Activated CD4-positive, alpha-beta T cell treated with anti-CD3 and anti-CD28 coated beads, Interleukin-2, amount 50 U/mL, for 48 hours (primary cell): ENCODE results near the gene SLC40A1.

Experiments used
- DNase-seq, 2 experiments: peaks; one replicate each; pipeline ENCODE4 v3.0.0-alpha.2; 2020

SLC40A1 gene

DNA sequence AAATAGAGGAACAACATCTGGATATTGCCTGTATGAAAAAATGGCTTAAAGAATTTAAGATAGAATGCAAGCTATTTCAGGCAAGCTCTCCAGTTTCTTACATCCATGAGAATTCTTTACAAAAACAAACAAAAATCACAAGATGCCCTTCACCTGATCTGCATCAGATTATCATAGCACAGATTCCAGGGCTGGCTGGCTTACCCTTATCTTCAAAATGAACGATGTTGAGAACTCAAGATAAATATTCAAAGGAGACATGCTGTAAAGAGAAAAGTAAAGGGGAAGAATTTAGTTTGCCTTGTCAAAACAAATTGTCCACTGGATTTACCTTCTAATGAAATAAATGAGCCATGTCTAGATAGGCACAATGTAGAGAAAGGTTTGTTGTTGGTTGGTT lies 18.7 kb upstream of the SLC40A1 start:
- no peak for DNase-seq

DNA sequence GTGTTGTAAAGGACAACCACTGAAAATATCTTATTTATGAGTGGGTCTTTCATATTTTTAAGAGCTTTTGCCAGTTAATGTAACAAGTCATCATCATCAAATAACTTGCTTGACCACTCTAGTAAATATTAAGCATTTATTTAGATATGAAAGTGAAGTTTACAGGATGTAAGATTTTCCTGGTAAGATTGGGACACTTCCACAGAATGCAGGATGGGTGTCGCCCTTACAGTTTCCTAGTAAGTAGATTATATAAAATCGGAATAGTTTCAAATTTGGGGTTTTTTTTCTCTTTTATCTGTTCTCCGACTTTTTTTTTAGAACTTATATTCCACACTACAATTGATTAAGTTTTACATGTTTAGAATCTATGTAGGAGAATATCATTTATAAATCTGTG lies 14.8 kb upstream of the SLC40A1 start:
- no peak for DNase-seq

DNA sequence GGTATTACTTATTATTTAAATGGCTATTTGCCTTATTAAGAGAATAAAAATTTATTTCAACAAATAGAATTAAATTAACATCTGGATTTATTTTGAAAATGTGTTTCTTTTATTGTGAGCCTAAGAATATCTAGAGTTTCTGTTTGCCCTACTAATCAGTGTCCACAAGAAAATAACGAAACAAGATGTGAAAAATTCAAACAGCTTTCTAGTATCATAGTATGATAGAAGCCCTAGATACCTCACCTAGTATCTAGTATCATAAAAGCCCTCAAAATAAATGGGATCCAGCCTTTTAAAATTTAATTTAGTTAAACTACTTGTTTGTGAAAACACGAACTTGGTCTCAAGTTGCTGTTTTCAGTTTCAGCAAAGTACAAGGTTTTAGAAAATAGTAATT lies 13.7 kb upstream of the SLC40A1 start:
- no peak for DNase-seq

DNA sequence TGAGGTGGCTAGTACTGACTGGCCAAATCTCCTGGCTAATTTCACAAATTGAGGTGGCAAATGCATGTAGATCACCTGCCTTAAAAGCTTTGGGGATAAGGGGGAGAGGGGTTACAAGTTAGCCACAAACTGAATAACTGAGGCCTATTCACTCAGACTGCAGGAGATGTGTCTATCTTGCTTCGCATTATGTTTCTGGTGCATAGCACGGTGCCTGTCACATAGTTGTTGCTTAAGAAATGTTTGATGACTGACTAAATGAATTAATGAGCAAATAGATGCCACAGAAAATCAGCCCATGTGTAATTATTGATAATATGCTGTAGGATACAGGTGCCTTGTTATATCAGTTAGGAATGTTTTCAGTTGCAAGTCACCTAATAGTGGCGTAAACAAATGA lies 12.5 kb upstream of the SLC40A1 start:
- no peak for DNase-seq

DNA sequence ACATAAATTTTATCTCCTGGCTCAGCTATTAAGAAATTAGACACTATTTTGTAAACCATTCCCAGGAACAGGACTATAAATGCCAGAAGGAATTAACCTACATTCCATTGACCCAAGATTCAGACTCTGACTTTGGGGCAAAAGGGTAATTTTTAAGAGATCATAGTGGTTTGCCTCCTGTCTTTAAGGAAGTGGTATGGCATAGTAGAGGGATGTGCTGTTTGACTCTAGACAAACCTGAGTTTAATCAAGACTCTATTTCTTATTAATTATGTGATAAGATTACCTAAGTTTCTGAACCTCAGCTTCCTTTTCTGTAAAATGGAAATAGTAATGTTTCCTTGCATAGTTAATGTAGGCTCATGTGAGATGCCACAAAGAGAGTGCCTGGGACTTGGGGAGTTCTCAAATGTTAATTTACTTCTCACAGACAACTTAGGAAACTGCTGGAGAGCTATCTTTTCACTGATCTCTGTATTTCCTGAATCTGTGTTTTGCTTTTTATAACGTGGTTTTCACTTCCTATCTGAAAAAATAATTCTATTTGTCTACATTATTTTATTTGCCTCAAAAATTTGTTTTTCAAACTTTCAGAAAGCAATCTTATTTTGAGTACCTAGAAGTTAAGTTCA lies 11.9 kb upstream of the SLC40A1 start:
- DNase-seq: no peak

GRCh38 chr2:189587780-189588179 lies 7.2 kb upstream of the SLC40A1 start:
- DNase-seq: no peak

GRCh38 chr2:189585226-189585756 lies 4.7 kb upstream of the SLC40A1 start:
- DNase-seq: no peak

DNA sequence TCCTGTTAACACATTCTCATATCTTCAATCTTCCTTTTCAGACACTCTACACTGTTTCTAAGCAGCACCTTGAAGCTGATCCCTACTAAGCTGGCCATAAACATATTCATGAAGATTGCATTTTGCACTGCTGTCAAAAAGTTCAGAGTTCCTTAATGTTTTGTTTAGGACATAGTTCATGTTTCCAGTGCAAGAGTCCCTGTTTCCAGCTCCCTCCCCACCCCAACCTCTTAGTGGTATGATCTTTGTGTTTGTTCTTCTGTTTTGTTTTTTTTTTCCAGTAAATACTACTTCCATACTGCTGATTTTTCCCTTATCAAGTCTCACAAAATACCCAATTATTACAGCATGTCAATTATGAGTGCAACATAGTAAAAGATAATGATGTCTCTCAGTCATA lies 4.1 kb upstream of the SLC40A1 start:
- no peak for DNase-seq

- DNase-seq: no peak
Measured at GRCh38 chr2:189583227-189584198, 2.9 kb upstream of the SLC40A1 start.

GRCh38 chr2:189582809-189583192 lies 2.2 kb upstream of the SLC40A1 start:
- no peak for DNase-seq

- DNase-seq: no peak
Measured at GRCh38 chr2:189582140-189582808, 1.7 kb upstream of the SLC40A1 start.

DNA sequence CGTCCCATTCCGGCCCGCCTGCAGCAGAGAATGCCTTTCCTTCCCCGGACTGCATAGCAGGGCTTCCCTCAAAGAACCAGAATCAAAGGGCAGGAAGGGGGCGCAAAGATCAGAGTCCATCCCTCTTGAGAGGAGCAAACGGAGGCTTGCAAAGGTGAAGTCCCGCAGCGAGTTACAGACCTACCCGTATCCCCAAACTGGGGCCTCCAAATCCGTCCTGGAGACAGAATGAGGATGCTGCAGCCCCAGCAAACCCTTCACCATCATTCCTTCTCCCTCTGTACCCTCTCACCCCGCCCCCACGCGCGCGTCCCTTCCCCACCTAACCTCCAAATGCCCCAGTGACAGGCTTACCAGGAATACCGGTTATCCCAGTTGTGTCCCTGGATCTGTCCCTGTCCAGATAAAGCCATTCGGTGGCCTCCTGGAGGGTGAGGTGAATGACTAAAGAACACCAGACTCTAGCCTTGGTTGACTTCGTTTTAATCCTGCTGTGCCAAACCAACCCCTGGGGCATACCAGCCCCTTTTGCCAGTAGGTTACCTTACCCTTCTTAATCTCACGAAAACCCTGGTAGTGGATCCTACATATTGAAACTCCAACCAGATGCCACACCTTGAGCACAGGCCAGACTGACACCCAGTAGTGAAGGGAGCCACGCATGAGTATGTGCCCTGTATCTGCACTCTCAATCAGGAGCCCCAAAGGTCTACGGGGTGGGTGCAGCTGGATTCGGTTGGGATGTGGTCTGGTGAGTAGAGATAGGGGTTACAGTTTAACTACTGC lies 961 bp upstream of the SLC40A1 start:
- DNase-seq: peak in 1 of 2 experiments; percentile 14

DNA sequence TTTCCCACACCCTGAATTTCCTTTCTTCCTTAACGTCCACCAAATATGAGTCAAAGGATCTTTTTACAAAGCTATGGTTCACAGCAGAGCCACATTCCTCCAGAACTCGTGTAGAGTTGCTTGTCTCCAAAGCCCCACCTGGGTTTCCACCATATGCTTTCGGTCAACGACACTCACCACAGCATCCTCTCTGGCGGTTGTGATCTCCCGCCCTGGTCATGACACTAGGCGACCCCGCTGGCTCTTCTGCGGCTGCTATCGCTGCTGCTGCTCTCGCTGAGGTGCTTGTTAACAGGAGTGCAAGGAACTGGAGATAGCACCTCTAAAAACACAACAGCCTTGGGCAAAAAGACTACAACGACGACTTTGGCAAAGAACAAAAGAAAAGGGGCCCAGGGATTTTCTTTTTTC lies 340 bp downstream of the SLC40A1 start:
- DNase-seq: peak; percentile 37 to 52

DNA sequence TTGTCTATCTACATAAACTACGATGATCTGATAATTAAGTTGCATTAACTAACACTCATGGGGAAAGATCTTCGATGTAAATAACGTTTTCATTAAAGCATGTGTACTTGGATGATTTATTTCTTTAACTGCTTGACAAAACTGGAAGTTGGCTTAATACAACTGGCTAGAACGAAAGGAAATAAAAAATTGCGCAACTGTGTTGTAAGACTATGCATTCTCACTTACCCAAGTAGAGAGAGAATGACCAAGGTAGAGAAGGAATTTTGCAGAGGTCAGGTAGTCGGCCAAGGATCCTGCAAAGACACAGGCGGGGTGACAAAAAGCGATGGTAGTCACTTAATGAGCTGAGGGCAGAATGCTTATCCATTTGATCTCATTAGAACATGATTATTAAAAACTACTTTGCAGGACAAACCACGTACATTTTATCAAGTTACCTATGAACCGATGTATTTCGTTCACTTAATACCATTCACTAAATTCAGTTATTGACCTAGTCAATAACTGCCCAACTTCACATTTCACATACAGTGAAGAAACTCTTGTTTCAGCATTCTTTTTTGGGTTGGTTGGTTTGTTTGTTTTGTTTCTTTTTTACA lies 900 bp downstream of the SLC40A1 start:
- no peak for DNase-seq

DNA sequence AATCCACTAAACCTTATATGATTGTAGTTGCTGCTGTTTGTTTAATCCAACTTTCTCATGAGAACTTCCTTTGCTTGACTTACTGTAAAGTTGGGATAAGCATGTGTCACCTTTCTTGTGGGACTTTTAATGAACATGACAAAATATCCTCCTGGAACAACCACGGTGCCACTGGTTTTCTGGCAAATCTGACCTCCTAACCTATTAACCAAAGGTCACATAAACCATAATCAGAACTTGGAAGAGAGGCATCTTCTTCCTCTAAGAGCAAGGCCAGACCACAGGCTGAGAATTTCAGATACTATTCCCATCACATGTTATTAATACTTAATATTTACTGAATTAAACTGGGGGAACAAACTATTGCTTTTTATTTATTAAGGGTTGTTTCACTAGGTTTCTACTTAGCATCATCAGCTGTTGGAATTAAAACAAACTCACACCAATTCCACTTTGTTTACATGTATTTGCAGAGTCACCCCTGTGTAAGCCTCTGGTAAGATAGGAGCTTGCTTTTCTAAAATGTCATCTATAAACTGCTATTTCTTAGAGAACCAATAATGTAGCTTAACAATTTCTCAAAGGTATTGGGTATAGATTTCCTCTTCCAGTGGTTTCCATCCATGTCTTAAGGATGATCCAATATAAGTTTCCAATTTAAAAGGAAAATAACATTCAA lies 2.2 kb downstream of the SLC40A1 start:
- no peak for DNase-seq

- no peak for DNase-seq
Measured at GRCh38 chr2:189577121-189577520, 3.5 kb downstream of the SLC40A1 start.

- no peak for DNase-seq
Measured at GRCh38 chr2:189576396-189576795, 4.2 kb downstream of the SLC40A1 start.

GRCh38 chr2:189574793-189575475 lies 5.7 kb downstream of the SLC40A1 start:
- DNase-seq: peak; percentile 5 to 10

GRCh38 chr2:189570570-189571031 lies 10.0 kb downstream of the SLC40A1 start:
- no peak for DNase-seq

- DNase-seq: no peak
Measured at GRCh38 chr2:189569295-189569910, 11.2 kb downstream of the SLC40A1 start.
